Activated CD8-positive, alpha-beta memory T cell treated with anti-CD3 and anti-CD28 coated beads for 48 hours (primary cell): ENCODE results near the gene NFIC.
"Not testable (repeated sequence)": the region's sequence is repeated elsewhere in the genome, so short reads cannot be mapped to it uniquely, and the experiment has no call there.

Source experiments
- DNase-seq, 3 experiments: peaks; one replicate each; pipeline ENCODE4 v3.0.0-alpha.2; 2020; ENCODE audit warnings: low read depth in 2 of 3, low spot score in 2 of 3

The NFIC gene

DNA sequence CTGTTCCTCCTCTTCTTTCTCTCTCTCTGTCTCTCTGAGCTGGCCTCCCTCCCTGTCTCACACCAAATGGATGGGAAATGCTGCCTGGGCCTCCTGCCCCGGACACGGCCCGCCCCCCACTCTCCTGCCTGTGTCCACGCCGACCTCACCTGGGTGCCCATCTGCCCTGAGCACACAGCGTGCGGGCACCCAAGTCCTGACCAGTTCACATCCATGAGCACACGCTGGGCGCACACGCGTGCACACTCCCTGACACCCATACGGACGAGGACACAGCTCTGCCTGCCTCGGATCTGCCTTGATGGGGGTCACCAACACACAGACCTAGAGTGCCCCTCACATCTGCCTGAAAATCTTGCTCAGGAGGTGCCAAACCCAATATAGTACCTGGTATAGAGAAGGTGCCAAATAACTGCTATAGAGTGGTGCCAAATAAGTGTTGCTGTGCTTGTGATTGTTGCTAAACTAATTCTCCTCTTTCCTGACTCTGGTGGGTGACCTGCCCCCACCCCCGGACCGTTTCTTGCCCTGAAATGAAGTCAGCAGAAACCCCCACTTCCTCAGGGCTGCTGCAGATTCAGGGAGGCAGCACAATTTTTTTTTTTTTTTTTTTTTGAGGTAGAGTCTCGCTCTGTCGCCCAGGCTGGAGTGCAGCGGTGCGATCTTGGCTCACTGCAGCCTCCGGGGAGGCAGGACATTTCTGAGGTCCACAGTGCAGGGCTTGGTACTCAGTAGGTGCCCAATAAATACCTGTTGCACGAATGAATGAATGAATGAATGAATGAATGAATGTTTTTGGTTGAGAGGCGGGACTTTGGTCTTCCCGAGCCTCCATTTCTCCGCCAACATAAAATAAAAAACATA lies 4.6 kb downstream of the NFIC start:
- DNase-seq = no peak

DNA sequence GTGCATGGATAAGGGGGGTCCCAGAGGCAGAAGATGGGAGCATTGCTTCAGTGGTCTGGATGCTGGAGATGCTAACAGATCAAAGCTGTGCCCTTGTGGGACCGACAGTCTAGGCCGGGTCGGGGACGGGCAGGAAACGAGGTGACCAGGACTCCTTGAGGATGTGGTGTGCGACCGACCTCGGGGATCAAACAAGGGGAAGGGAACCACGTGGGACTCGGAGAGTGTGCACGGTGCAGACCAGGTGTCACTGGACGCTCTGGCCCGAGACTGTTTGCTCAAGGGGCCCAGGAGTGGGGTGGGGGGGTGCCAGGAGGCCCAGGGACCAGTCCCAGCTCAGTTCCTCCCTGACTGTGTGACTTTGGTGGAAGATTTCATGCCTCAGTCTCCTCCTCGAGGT lies 6.0 kb downstream of the NFIC start:
- DNase-seq = no peak

DNA sequence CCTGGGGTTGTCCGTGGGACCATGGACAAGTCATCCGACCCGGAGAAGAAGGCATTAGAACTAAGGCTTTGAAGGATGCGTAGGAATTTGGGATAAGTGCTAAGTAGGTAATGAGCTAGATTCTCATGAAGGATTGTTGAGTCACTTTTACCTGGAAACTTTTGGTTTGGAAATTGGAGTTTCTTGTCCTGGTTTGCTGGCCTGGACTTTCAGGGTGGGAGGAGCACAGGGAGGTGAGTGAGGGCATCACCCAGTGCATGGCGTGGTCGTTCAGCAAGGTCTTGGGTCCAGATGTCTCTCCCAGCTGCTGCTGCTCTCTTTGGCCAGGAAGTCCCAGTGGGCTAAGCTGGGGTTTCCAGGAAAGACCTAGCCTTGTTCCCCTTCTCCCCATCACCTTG lies 7.6 kb downstream of the NFIC start:
- no peak for DNase-seq

DNA sequence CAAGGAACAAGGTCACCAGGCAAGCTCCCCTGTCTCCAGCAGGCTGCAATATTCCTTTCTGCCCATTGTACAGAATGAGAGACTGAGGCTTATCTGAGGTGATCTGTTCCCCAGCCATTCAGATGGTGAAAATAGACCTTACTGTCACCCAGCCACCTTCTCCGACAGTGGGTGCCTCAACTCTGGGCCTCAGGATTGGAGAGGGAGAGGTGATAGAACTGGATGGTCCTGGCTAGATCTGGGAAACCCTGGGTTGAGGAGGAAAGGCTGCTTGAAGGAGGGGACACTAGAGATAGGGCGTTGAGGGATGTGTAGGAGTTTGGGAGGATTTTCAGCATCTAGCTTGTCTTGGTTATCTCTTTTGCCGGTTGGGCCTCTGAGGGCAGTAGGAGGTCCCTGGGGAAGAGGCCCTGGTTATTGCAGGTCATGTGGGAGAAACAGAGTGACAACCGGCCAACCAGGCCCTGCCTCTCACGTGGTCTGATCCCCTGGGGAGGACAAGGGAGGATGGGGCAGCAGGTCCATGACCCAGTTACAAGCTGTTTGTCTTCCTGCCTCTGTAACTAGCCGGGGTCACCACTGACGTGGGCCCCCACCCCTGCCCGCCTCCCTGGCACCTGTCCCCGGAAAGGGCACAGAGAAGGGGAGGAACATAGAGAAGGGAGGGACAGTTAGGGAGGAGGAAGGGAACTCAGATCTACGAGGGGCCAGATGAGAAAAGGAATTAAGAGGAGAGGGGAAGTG lies 8.2 kb downstream of the NFIC start:
- DNase-seq = no peak

DNA sequence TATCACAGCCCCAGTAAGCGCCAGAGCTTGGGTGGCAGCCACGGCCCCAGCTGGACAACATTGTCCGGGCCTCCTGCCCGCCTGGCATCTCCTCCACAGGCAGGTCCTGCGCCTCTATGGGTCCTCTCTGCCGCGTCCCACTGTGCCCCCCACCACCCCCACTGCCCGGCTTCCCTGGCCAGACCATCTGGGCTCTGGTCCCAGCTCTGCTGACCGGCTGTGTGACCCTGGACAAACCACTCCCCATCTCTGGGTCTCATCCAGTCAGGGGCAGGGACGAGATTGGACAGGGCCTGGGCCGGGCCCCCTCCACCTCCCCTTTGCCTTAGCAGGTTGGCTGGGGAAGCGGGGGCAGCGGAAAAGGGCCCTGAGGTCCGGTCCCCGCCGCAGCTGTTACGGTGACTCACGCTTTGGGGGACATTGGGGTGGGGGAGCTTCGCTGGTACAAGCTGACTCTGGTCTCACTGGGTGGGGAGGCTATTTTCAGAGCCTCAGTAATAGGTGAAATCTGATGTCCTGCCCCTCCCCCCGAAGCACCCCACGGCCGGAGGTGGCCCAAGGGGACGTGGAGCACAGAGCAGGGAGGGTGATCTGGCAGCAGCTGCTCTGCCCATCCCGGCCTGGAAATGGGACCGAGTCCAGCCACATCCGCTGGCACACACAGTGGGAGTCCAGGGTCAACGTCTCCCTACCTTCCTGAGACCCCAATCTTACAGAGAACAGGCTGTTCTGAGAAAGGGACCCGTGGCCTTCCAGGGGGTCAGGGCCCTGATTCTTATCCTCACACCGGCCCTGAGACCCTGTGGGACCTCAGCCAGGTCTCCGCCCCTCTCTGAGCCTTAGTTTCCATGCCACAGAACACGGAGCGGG lies 9.1 kb downstream of the NFIC start:
- DNase-seq = no peak

DNA sequence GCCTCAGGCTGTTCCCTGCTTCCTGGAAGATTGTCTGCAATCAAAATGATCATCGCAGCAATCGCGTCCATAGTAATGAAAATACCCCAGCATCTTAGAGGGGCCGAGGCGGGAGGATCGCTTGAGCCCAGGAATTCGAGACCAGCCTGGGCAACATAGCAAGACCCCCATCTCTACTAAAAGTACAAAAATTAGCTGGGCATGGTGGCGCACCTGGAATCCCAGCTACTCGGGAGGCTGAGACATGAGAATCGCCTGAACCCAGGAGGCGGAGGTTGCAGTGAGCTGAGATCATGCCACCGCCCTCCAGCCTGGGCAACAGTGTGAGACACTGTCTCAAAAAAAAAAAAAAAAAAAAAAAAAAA lies 9.7 kb downstream of the NFIC start:
- not testable (repeated sequence) for DNase-seq

DNA sequence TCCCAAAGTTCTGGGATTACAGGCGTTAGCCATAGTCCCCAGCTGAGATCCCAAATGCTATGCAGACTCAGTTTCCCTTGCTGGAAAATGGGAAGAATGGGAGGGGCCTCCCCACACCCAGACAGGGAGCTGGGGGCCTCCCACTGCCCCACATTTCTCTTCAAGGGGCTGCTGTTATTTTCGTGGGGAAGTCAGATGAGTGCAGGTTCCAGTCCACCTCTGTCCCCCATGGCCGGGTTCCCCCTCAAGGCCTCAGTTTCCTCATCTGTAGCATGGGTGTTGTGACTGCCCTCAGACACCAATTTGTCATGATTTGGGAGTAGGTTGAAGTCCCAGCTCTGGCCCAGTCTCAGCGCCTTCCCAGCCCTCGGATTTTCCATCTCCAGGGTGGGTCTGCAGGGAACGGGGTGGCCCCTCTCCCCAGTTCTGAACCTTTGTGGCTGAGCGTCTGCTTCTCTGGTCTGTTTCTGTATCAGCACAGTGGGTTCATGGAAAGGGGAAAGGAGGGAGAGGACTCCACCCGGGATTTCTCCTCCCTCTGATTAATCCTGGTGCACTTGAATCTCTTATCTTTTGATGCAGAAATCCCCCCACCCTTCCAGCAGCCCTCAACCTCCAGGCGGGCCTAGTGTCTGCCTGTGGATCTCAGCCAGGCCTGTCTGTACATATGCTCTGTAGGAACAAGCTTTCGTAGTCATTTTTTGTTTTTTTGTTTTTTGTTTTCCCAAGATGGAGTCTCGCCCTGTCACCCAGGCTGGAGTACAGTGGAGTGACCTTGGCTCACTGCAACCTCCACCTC lies 12.2 kb downstream of the NFIC start:
- no peak for DNase-seq

DNA sequence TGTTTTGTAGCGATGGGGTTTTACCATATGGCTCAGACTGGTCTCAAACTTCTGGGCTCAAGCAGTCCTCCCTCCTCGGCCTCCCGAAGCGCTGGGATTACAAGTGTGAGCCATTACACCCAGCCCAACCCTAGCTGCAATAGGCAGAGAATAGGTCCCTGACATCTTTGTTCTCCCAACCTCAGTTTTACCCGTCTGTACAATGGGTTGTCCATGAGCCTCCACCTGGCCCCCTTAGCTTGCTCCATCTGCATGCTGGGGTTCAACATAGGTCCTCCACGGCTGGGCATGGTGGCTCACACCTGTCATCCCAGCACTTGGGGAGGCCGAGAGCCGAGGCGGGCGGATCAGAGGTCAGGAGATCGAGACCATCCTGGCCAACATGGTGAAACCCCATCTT lies 14.4 kb downstream of the NFIC start:
- no peak for DNase-seq

DNA sequence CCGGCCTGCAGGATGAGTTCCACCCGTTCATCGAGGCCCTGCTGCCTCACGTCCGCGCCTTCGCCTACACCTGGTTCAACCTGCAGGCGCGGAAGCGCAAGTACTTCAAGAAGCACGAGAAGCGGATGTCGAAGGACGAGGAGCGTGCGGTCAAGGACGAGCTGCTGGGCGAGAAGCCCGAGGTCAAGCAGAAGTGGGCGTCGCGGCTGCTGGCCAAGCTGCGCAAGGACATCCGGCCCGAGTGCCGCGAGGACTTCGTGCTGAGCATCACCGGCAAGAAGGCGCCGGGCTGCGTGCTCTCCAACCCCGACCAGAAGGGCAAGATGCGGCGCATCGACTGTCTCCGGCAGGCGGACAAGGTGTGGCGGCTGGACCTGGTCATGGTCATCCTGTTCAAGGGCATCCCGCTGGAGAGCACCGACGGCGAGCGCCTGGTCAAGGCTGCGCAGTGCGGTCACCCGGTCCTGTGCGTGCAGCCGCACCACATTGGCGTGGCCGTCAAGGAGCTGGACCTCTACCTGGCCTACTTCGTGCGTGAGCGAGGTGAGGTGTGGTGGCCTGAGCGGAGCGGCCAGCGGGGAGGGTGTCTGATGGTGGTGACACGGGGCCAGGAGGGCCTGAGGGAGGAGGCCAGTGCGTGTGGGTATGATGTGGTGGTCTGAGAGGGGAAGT lies 15.5 kb downstream of the NFIC start:
- no peak for DNase-seq

DNA sequence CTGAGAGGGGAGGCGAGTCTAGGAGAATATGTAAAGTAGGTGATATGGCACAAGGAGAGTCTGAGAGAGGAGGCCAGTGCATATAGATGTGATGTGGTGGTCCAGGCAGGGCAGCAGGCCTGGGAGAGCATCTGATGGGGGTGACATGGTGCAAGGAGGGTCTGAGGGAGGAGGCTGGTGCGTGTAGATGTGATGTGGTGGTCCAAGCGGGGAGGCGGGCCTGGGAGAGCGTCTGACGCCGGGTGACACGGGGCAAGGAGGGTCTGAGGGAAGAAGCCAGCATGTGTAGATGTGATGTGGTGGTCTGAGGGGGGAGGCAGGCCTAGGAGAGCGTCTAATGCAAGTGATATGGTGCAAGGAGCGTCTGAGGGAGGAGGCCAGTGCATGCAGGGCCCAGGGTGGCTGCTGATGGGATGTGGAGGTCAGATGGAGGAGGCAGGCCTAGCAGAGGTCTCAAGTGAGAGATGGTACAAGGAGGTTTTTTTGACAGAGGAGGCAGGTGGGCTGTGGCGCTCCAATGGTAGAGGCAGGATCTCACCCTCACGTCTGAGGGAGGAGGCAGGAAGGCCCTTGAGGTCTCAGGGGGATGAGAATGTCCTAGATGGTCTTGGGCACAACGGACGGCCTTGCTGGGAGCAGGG lies 16.2 kb downstream of the NFIC start:
- DNase-seq = no peak

DNA sequence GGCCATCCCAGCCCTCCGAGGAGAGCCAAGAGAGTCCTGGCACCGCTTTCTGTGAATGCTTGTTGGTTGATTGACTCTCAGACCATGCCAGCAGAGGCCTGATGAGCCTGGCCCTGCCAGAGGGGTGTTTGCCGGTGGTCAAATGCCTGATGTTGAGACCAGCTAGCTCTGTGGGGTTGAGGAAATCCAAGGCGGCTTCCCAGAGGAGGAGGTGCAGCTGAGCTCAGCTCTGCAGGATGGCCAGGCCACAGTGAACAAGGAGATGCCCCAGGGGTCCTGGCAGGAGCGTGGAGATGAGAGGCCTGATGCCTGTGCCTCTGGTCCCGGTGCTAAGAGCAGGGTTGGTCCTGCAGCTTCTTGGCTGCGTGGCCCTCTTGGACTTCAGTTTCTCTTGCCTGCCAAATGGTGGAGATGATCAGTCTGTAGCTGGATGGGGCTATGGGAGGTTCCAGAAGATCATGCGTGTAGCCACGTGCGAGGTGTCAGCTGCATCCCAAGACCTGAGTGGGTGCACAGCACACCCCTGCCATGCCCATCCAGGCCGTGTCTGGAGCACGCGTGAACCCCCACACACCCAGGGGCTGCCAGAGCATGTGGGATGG lies 16.8 kb downstream of the NFIC start:
- DNase-seq = no peak

DNA sequence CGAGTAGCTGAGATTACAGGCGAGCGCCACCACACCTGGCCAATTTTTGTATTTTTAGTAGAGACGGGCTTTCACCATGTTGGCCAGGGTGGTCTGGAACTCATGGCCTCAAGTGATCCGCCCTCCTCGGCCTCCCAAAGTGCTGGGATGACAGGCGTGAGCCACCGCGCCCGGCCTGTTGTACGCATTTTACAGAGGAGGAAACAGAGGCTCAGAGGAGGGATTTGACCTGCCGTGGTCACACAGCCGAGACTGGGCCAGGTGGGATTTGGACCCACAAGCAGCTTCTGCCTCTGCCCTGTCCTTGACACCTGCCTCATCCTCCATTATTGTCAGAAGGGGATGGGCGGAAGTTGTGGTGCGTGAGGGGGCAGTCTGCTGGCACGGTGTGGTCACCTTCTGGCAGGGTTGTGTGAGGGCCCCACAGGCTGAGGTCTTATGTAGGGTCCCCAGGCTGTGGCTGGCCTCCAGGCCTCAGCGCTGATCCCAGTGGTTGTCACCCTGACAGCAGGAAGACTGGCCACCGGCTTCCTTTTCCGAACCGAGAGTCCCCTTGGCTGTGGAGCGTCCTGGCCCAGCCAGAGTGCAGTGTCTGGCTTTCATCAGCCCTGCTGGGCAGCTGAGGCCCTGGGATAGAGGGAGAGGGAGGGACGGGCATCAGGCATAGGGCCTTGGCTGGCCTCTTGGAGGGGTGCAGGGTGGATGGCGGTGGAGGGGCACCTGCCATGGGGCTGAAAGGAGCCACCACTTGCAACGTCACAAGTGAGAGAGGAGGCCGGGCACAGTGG lies 20.3 kb downstream of the NFIC start:
- DNase-seq = no peak

DNA sequence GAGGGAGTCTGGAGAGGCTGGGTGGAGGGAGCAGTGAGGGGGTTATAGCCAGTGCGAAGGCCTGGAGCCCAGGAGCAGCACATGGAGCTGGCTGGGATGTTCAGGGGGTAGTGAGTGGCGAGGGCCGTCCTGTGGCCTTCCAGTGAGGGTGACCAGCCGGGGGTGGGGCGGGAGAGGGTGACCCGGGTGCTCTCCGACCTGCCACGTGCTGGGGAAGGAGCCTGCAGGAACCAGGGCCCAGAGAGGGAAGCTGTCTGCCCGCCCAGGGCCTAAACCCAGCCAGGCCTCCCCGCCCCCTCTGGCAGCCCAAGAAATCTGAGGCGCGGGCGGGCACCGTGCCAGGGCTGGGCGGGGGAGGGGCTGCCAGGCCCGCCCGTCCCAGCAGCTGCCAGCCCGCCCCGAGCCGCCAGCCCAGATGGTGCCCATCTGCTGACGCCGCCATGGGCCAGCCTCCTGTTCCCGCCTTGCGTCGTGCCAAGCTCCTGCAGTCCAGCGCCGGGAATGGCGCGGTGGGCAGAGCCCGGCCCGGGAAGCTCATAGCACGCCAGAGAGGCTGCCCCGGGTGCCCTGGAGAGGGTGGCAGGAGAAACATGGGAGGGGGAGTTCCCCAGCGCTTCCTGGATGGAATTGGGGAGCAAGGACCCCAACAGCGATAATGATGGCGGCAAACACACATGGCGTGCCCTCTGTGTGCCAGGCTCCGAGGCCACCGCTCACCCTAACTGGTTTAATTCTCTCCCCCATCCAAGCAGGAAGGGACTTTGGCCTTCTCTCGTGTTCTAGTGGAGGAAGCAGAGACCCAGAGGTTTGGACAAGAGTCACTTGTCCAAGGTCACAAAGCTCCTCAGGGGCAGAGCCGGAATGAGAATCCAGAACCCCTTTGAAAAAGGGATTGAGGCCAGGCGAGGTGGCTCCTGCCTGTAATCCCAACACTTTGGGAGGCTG lies 21.5 kb downstream of the NFIC start:
- no peak for DNase-seq

DNA sequence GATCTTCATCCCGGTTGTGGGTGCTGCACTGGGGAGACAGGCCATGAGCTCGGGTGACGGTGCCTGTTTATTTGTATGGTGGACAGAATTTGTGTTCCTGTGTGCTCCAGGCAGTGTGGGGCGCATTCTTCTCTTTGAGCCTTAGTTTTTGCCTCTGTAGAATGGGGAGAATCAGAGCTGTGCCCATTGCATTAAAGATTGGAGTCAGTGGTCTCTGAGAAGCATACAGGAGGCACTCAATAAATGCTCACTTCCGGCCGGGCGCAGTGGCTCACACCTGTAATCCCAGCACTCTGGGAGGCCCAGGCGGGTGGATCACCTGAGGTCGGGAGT lies 23.0 kb downstream of the NFIC start:
- no peak for DNase-seq

DNA sequence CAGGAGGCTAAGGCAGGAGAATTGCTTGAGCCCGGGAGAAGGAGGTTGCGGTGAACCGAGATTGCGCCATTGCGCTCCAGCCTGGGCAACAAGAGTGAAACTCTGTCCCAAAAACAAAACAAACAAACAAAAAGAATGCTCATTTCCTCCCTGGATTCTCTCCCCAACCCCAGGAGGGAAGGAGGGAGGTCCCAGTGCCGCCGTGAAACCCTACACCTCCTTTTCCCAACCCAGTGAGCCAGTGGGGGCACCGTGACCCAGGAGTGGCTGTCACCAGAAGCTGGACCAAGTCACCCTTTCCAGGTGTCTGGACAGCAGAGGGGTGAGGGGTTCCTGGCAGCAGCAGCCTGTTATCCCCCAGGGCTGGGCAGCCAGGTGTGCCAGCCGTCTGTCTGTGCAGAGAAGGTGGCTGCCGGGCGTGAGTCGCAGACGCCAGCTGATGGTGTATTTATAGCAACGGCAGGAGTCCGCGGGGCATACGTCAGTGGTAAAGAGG lies 23.5 kb downstream of the NFIC start:
- DNase-seq = no peak

DNA sequence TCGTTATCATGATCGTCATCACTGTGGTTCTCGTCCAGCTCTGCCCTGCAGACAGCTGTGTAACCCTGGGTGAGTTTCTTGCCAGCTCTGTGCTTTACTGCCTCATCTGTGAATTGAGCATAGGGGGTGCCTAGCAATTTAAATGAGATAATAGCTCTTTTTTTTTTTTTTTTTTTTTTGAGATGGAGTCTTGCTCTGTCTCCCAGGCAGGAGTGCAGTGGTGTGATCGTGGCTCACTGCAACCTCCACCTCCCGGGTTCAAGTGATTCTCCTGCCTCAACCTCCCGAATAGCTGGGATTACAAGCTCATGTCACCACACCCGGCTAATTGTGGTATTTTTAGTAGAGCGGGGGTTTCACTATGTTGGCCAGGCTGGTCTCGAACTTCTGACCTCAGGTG lies 25.5 kb downstream of the NFIC start:
- not testable (repeated sequence) for DNase-seq

DNA sequence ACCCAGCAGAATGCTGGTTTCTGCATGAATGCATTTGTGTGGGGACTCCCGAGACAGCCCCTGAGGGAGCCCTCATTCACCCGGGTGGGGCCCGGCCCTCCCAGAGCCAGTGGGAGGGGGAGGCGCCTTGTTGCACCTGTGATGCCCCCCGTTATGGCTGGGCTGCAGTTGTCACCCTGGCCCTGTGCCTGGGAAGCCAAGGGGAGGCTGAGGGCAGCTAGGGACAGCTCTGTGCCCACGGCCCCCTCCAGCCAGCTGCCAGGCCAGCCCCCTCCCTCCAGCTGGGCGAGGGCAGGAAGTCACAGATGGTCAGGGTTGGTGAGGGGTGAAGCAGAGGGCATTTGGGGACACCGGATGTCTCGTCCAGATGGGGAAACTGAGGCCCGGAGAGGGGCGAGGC lies 26.1 kb downstream of the NFIC start:
- DNase-seq = no peak

DNA sequence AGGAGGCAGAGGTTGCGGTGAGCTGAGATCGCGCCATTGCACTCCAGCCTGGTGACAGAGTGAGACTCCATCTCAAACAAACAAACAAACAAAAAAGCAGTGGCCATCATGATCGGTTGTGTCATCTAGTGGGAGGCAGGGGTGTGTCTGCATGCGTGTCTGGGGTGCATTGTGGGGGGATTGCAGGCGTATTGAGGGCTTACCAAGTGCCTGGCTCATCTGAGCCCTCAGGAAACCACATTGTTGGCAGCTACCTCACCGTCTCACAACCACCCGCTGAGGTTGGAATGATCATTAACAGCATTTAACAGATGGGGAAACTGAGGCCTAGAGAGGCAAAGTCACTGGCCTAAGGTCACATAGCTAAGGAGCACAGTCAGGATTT lies 30.5 kb downstream of the NFIC start:
- no peak for DNase-seq
